ENCODE results near the gene CCR4. TPM values are rescaled to one million over a fixed set of nuclear protein-coding genes. Genes with fewer than 3 reads are reported as not detected.

The CCR4 gene
- total and polyA plus RNA-seq, 2 donors (not counting 1 experiment from before 2014, with no cell fraction given): not detected

GRCh38 chr3:32913790-32914446, 37.5 kb upstream of the CCR4 start:
- Histone ChIP-seq H3K9ac (ENCODE audit: insufficient read depth, low read length) (no peak overlapping the region), H3K27me3 (ENCODE audit: control insufficient read depth, insufficient read depth, low read length) (no peaks in the 10 kb centered on the region), H4K20me1 (ENCODE audit: control insufficient read depth, extremely low read depth, insufficient read depth, low read length) (no peaks in the 10 kb centered on the region), H3K4me1 (ENCODE audit: control insufficient read depth, extremely low read depth, insufficient read depth, low read length) (no peaks in the 10 kb centered on the region), H3K4me3 (replicated peaks in 1 of 4; ENCODE audit: control extremely low read depth in 1 of 4, insufficient read depth in 1 of 4, low read depth in 3 of 4, low read length in 4 of 4) (no peak overlapping the region), H2AFZ (ENCODE audit: low read length) (no peak overlapping the region), H3K36me3 (ENCODE audit: control insufficient read depth, insufficient read depth, low read length) (no peaks in the 10 kb centered on the region), H3K27ac (ENCODE audit: insufficient read depth, low read length) (no peak overlapping the region), H3K9me3 (ENCODE audit: control insufficient read depth, insufficient read depth, low read depth, low read length) (no peaks in the 10 kb centered on the region), H3K4me2 (ENCODE audit: extremely low read depth, insufficient read depth, low read length) (no peak overlapping the region), H3K79me2 (ENCODE audit: control insufficient read depth, insufficient read depth, low read length) (no peaks in the 10 kb centered on the region)
- DNase-seq (ENCODE audit: low read depth in 2 of 2): peak; percentile 55 to 58
- TF ChIP-seq CTCF (conservative IDR thresholded peaks at IDR 0.05 in 1 of 2, IDR thresholded peaks at IDR 0.05 in 1 of 2; ENCODE audit: low read depth in 1 of 2, low read length in 2 of 2): no peak
- no peak for TF ChIP-seq EZH2 (IDR thresholded peaks at IDR 0.05; ENCODE audit: low read length, missing control alignments)

- Histone ChIP-seq H3K27ac (ENCODE audit: insufficient read depth, low read length) (no peak overlapping the region), H2AFZ (ENCODE audit: low read length) (no peak overlapping the region), H3K4me2 (ENCODE audit: extremely low read depth, insufficient read depth, low read length) (no peak overlapping the region), H3K4me3 (replicated peaks in 1 of 4; ENCODE audit: control extremely low read depth in 1 of 4, insufficient read depth in 1 of 4, low read depth in 3 of 4, low read length in 4 of 4) (no peak overlapping the region), H3K79me2 (ENCODE audit: control insufficient read depth, insufficient read depth, low read length) (no peaks in the 10 kb centered on the region), H3K9me3 (ENCODE audit: control insufficient read depth, insufficient read depth, low read depth, low read length) (no peaks in the 10 kb centered on the region), H4K20me1 (ENCODE audit: control insufficient read depth, extremely low read depth, insufficient read depth, low read length) (no peaks in the 10 kb centered on the region), H3K27me3 (ENCODE audit: control insufficient read depth, insufficient read depth, low read length) (no peaks in the 10 kb centered on the region), H3K36me3 (ENCODE audit: control insufficient read depth, insufficient read depth, low read length) (no peaks in the 10 kb centered on the region), H3K4me1 (ENCODE audit: control insufficient read depth, extremely low read depth, insufficient read depth, low read length) (no peaks in the 10 kb centered on the region), H3K9ac (ENCODE audit: insufficient read depth, low read length) (no peak overlapping the region)
- DNase-seq (ENCODE audit: low read depth in 2 of 2): no peak
- no peak for TF ChIP-seq EZH2 (IDR thresholded peaks at IDR 0.05; ENCODE audit: low read length, missing control alignments)
- no peak for TF ChIP-seq CTCF (conservative IDR thresholded peaks at IDR 0.05 in 1 of 2, IDR thresholded peaks at IDR 0.05 in 1 of 2; ENCODE audit: low read depth in 1 of 2, low read length in 2 of 2)
These were observed 31.5 kb upstream of the CCR4 start for GRCh38 chr3:32919920-32920319.

GRCh38 chr3:32922078-32922477, 29.4 kb upstream of the CCR4 start:
- no peak overlapping the region for H3K4me3 ChIP-seq (replicated peaks in 1 of 4; ENCODE audit: control extremely low read depth in 1 of 4, insufficient read depth in 1 of 4, low read depth in 3 of 4, low read length in 4 of 4)

More at GRCh38 chr3:32922078-32922477, 29.4 kb upstream of the CCR4 start:
- H3K27ac ChIP-seq (ENCODE audit: insufficient read depth, low read length): no peak overlapping the region
- DNase-seq (ENCODE audit: low read depth in 2 of 2): no peak
- H3K4me1 ChIP-seq (ENCODE audit: control insufficient read depth, extremely low read depth, insufficient read depth, low read length): no peaks in the 10 kb centered on the region
- no peaks in the 10 kb centered on the region for H4K20me1 ChIP-seq (ENCODE audit: control insufficient read depth, extremely low read depth, insufficient read depth, low read length)
- H2AFZ ChIP-seq (ENCODE audit: low read length): no peak overlapping the region
- no peaks in the 10 kb centered on the region for H3K79me2 ChIP-seq (ENCODE audit: control insufficient read depth, insufficient read depth, low read length)
- no peaks in the 10 kb centered on the region for H3K36me3 ChIP-seq (ENCODE audit: control insufficient read depth, insufficient read depth, low read length)
- H3K4me2 ChIP-seq (ENCODE audit: extremely low read depth, insufficient read depth, low read length): no peak overlapping the region
- H3K27me3 ChIP-seq (ENCODE audit: control insufficient read depth, insufficient read depth, low read length): no peaks in the 10 kb centered on the region
- no peak overlapping the region for H3K9ac ChIP-seq (ENCODE audit: insufficient read depth, low read length)
- no peaks in the 10 kb centered on the region for H3K9me3 ChIP-seq (ENCODE audit: control insufficient read depth, insufficient read depth, low read depth, low read length)
- TF ChIP-seq EZH2 (IDR thresholded peaks at IDR 0.05; ENCODE audit: low read length, missing control alignments) (no peak), CTCF (conservative IDR thresholded peaks at IDR 0.05 in 1 of 2, IDR thresholded peaks at IDR 0.05 in 1 of 2; ENCODE audit: low read depth in 1 of 2, low read length in 2 of 2) (no peak)
